HG02763 (cell line): ENCODE measurements around the gene MRI1.
A peak's percentile ranks its signal among the peaks of the same experiment; 100 is the strongest.
"Not testable (repeated sequence)": the region's sequence is repeated elsewhere in the genome, so short reads cannot be mapped to it uniquely, and the experiment has no call there.

Experiments
- ATAC-seq: cut with Tn5 transposase; IDR thresholded peaks from one replicate; pipeline ENCODE4 v1.9.1; 2021; ENCODE audit warnings: mild to moderate bottlenecking, moderate library complexity; ENCODE audit not compliant: unreplicated experiment

MRI1 gene

GRCh38 chr19:13758795-13759194, 5.5 kb upstream of the MRI1 start:
- ATAC-seq, result no peak

- ATAC-seq, result no peak
Observed at GRCh38 chr19:13761423-13761822, 2.9 kb upstream of the MRI1 start.

GRCh38 chr19:13762635-13763235, 1.6 kb upstream of the MRI1 start:
- no peak for ATAC-seq

GRCh38 chr19:13763265-13763664, 1.1 kb upstream of the MRI1 start:
- ATAC-seq, result no peak

- no peak for ATAC-seq
Observed at GRCh38 chr19:13764821-13765394, 586 bp downstream of the MRI1 start.

GRCh38 chr19:13765395-13766094, 1.2 kb downstream of the MRI1 start:
- no peak for ATAC-seq

- ATAC-seq, result no peak
Observed at GRCh38 chr19:13766095-13766481, 1.8 kb downstream of the MRI1 start.

- no peak for ATAC-seq
Observed at GRCh38 chr19:13768510-13768909, 4.2 kb downstream of the MRI1 start.

GRCh38 chr19:13770013-13770635, 5.8 kb downstream of the MRI1 start:
- no peak for ATAC-seq

- peak; percentile 87 for ATAC-seq
Observed at GRCh38 chr19:13774217-13775191, 10.2 kb downstream of the MRI1 start, which contains the start of gene C19orf53. TSS of gene C19orf53 (plus strand) at chr19:13774456. CDS start at chr19:13774478, 22 bp downstream.

GRCh38 chr19:13778398-13778797, 14.1 kb downstream of the MRI1 start:
- no peak for ATAC-seq

GRCh38 chr19:13778847-13779246, 14.5 kb downstream of the MRI1 start:
- no peak for ATAC-seq

- ATAC-seq, result not testable (repeated sequence)
Observed at GRCh38 chr19:13779794-13780193, 15.5 kb downstream of the MRI1 start.

GRCh38 chr19:13781547-13781946, 17.2 kb downstream of the MRI1 start:
- no peak for ATAC-seq

- ATAC-seq, result no peak
Observed at GRCh38 chr19:13782537-13782936, 18.2 kb downstream of the MRI1 start.

- no peak for ATAC-seq
Observed at GRCh38 chr19:13783565-13784500, 19.5 kb downstream of the MRI1 start.

GRCh38 chr19:13784731-13785452, 20.6 kb downstream of the MRI1 start:
- no peak for ATAC-seq

GRCh38 chr19:13788991-13789390, 24.7 kb downstream of the MRI1 start:
- ATAC-seq, result no peak

- no peak for ATAC-seq
Observed at GRCh38 chr19:13790354-13790753, 26.0 kb downstream of the MRI1 start.
